ENCODE data around the gene GABRR2. TPM values are rescaled to one million over a fixed set of nuclear protein-coding genes. Genes with fewer than 3 reads are reported as not detected.

The GABRR2 gene
- total RNA-seq, 4 donors from 2014 or later = 0.26 to 1.7 (median 0.95) TPM; not detected in 1

DNA sequence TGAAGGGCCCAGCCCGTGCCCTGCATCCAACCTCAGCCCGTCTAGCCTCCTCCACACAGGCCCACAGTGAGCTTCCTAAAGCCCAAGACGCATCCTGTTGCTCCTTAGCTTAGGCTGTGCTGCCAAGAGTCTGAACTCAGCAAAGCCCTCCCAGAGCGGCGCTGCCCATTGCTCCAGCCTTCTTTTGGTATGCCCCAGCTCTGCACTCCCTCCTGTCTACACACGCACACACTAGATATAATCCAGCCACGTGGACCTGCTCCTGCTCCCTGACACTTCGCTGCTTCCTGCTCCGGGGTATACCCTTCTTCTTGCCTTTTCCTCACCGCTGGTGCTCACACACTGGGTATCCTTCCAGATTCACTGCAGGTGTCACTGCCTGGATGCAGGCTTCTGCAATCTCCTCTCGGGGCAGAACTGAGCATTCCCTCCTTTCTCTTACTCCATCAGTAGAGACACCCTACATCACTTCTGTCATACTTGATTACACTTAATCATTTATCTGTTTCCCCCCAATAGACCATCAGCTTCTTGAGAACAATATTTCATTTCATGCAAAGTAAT is 23.8 kb downstream of the GABRR2 start:
- intact Hi-C loops (cut with DNase I; ENCODE audit: low total_unique reads) = no loop called here
- no peak for DNase-seq
- Histone ChIP-seq H3K27ac (no peak overlapping the region), H3K27me3 (no peaks in the 10 kb centered on the region), H3K36me3 (no peaks in the 10 kb centered on the region), H3K4me1 (no peaks in the 10 kb centered on the region), H3K4me3 (no peak overlapping the region), H3K9me3 (no peaks in the 10 kb centered on the region)
- no peak for TF ChIP-seq POLR2A (IDR thresholded peaks at IDR 0.05)
- TF ChIP-seq, protein P1, sequence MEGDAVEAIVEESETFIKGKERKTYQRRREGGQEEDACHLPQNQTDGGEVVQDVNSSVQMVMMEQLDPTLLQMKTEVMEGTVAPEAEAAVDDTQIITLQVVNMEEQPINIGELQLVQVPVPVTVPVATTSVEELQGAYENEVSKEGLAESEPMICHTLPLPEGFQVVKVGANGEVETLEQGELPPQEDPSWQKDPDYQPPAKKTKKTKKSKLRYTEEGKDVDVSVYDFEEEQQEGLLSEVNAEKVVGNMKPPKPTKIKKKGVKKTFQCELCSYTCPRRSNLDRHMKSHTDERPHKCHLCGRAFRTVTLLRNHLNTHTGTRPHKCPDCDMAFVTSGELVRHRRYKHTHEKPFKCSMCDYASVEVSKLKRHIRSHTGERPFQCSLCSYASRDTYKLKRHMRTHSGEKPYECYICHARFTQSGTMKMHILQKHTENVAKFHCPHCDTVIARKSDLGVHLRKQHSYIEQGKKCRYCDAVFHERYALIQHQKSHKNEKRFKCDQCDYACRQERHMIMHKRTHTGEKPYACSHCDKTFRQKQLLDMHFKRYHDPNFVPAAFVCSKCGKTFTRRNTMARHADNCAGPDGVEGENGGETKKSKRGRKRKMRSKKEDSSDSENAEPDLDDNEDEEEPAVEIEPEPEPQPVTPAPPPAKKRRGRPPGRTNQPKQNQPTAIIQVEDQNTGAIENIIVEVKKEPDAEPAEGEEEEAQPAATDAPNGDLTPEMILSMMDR (IDR thresholded peaks at IDR 0.05) = no peak

DNA sequence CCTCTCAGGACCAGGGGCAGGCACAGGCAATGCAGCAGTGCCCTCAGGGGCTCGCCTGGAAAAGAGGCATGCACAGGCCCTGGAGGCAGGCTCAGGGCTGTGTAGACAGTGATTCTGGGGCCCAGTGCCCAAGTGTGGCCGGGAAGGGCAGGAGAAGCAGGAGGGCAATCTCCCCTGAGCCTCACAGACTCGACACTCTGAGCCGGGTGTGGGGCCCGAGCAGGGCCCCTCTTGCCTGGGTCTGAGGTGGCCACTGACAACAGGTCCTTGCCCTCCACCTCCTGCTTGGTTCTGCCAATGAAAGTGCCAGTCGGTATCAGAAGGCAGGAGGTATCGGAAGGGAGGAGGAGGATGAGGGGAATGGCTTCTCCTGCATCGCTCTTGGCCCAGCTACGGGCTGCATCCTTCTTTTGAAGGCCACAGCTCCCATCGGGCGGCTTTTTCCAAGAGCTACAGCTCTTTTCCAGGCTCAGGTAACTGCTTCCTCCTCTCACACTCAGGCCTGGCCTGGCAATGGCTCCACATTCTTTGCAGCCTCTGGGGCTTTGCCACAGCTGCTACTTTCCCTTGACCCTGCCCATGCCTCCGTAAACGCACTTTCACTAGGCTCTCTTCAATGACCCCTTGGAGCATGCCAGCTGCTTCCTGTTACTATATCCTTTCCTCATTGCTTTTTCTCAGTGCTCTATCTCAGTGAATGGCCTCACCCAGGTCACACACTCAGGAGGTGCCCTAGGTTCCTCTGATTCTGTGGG is 24.5 kb downstream of the GABRR2 start:
- no peak for DNase-seq
- H3K27ac ChIP-seq = no peak overlapping the region
- no peaks in the 10 kb centered on the region for H3K4me1 ChIP-seq
- TF ChIP-seq POLR2A (IDR thresholded peaks at IDR 0.05) = no peak
- TF ChIP-seq, protein P1 (IDR thresholded peaks at IDR 0.05) = no peak
- no peaks in the 10 kb centered on the region for H3K36me3 ChIP-seq
- intact Hi-C loops (cut with DNase I; ENCODE audit: low total_unique reads) = no loop called here
- no peak overlapping the region for H3K4me3 ChIP-seq
- H3K9me3 ChIP-seq = no peaks in the 10 kb centered on the region
- no peaks in the 10 kb centered on the region for H3K27me3 ChIP-seq

DNA sequence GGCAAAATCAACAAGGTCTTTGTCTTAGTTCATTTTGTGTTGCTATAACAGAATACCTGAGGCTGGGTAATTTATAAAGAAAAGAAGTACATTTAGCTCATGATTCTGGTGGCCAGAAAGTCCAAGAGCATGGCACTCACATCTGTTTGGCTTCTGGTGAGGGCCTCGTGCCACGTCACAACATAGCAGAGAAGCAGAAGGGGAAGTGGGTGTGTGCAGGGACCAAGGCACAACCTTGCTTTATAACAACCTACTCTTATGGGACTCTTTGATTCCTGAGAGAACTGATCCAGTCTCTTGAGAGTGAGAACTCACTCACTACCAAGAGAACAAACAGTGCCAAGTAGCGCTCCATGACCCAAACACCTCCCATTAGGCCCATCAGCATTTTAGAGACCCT is 25.4 kb downstream of the GABRR2 start:
- intact Hi-C loops (cut with DNase I; ENCODE audit: low total_unique reads) = no loop called here
- no peak for DNase-seq
- TF ChIP-seq, protein P1 (IDR thresholded peaks at IDR 0.05) = no peak
- no peak for TF ChIP-seq POLR2A (IDR thresholded peaks at IDR 0.05)
- Histone ChIP-seq H3K4me1 (no peaks in the 10 kb centered on the region), H3K9me3 (no peaks in the 10 kb centered on the region), H3K27me3 (no peaks in the 10 kb centered on the region), H3K4me3 (no peak overlapping the region), H3K27ac (no peak overlapping the region), H3K36me3 (no peaks in the 10 kb centered on the region)

DNA sequence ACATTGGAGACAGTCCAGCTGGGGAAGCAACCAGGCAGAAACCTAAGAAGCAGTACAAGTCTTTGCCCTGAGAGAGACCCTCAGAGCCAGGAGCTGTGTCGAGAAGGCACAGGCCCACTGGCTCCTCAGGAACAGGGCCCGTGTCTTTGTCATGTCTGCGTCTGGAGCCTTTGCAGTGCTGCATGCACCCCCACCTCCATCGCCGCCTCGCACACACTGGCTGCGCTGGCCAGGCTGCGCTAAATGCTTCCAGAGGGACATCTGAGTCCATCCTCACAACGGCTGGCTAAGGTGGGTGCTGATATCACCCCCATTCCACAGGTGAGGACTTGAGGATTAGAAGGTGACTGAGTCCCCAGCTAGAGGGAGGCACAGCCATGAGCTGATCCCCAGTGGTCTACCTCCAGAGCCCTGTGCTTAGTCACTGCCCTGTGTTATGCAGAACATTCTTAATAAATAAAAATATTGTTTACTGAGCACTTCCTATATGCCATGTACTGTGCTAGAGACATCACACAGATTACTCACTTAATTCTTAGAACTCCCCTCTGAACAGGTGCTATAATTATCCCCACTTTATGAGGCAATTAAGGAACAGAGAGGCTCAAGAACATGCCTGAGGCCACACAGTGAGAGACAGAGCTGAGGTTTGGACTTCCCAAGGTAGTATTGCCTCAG is 27.6 kb downstream of the GABRR2 start:
- intact Hi-C loops (cut with DNase I; ENCODE audit: low total_unique reads) = no loop called here
- Histone ChIP-seq H3K27me3 (no peaks in the 10 kb centered on the region), H3K4me1 (no peaks in the 10 kb centered on the region), H3K9me3 (no peaks in the 10 kb centered on the region), H3K27ac (no peak overlapping the region), H3K4me3 (no peak overlapping the region), H3K36me3 (no peaks in the 10 kb centered on the region)
- no peak for TF ChIP-seq POLR2A (IDR thresholded peaks at IDR 0.05)
- TF ChIP-seq, protein P1 (IDR thresholded peaks at IDR 0.05) = no peak
- no peak for DNase-seq

DNA sequence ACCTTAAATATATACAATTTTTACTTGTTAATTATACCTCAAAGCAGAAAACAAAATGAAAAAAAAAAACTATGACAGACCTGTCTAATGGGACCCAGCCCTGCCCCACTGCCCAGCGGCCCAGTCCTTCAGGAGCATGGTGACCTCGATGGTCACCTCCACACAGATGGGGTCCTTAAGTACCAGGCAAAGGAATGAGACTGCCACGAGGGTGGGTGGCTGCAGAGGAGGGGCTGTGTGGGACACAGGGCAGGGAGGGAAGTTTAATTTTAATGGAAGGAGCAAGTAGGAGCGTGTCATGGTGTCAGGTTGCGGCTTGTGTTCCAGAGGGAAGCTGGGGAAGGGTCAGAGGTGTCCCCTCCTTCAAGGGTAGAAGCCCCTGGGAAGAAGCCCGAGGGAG is 28.6 kb downstream of the GABRR2 start:
- Histone ChIP-seq H3K4me3 (no peak overlapping the region), H3K4me1 (no peaks in the 10 kb centered on the region), H3K27me3 (no peaks in the 10 kb centered on the region), H3K36me3 (no peaks in the 10 kb centered on the region), H3K27ac (no peak overlapping the region), H3K9me3 (no peaks in the 10 kb centered on the region)
- intact Hi-C loops (cut with DNase I; ENCODE audit: low total_unique reads) = no loop called here
- DNase-seq = no peak
- TF ChIP-seq, protein P1 (IDR thresholded peaks at IDR 0.05) = no peak
- TF ChIP-seq POLR2A (IDR thresholded peaks at IDR 0.05) = no peak

All from uterus (tissue), 4 donors.